HepG2 (cell line): ENCODE measurements around the gene HDAC5. TPM values are rescaled to one million over a fixed set of nuclear protein-coding genes. Genes with fewer than 3 reads are reported as not detected.

ENCODE experiments used
- ARNT2 ChIP-seq: sonication (generic); formaldehyde crosslinking; IDR thresholded peaks from 2 replicates; pipeline ENCODE4 v1.8.0; 2022; ENCODE audit warnings: mild to moderate bottlenecking, low read depth, missing genetic modification reagents, moderate library complexity
- ARNTL ChIP-seq: sonication (generic); formaldehyde crosslinking; IDR thresholded peaks from 2 replicates; pipeline ENCODE4 v1.4.0; 2020; ENCODE audit warnings: mild to moderate bottlenecking, missing genetic modification reagents
- ERF ChIP-seq: IDR thresholded peaks from 2 replicates; pipeline ENCODE4 v1.6.1; 2018; ENCODE audit warnings: missing biosample characterization, missing genetic modification reagents
- ETV6 ChIP-seq: sonication (generic); formaldehyde crosslinking; conservative IDR thresholded peaks from 2 replicates; pipeline ENCODE4 v1.4.0; 2020; ENCODE audit warnings: missing genetic modification reagents
- EZH2 ChIP-seq: conservative IDR thresholded peaks from 2 replicates; pipeline ENCODE4 v1.6.1; 2012; ENCODE audit warnings: mild to moderate bottlenecking, low read depth, low read length, moderate library complexity
- FOXJ3 ChIP-seq: sonication (generic); formaldehyde crosslinking; IDR thresholded peaks from 2 replicates; pipeline ENCODE4 v1.4.0; 2020; ENCODE audit warnings: missing genetic modification reagents, mild to moderate bottlenecking, borderline replicate concordance
- FOXK2 ChIP-seq: fragments of 450-650 bp; IDR thresholded peaks from 2 replicates; pipeline ENCODE4 v1.6.1; 2016
- GABPB1 ChIP-seq: IDR thresholded peaks from 2 replicates; pipeline ENCODE4 v1.6.1; 2016; ENCODE audit warnings: mild to moderate bottlenecking, missing genetic modification reagents, moderate library complexity, missing compliant biosample characterization
- GATAD2A ChIP-seq: IDR thresholded peaks from 2 replicates; pipeline ENCODE4 v1.6.1; 2016
- GLMP ChIP-seq: sonication (generic); formaldehyde crosslinking; IDR thresholded peaks from 2 replicates; pipeline ENCODE4 v1.9.0; 2021; ENCODE audit warnings: missing genetic modification reagents, mild to moderate bottlenecking, borderline replicate concordance
- HDAC6 ChIP-seq: fragments of 200-600 bp; sonication (generic); IDR thresholded peaks from 2 replicates; pipeline ENCODE4 v1.7.0; 2017; ENCODE audit warnings: mild to moderate bottlenecking, antibody characterized with exemption, low read length, low read depth
- HNRNPUL1 ChIP-seq: fragments of 200-400 bp; formaldehyde crosslinking; IDR thresholded peaks from 2 replicates; pipeline ENCODE4 v1.6.1; 2017; ENCODE audit warnings: low read depth, mild to moderate bottlenecking, low read length, moderate library complexity
- JUND ChIP-seq: sonication (generic); formaldehyde crosslinking; IDR thresholded peaks from 2 replicates; pipeline ENCODE4 v1.8.0; 2022; ENCODE audit warnings: mild to moderate bottlenecking, missing genetic modification reagents
- MAFK ChIP-seq, 2 experiments: IDR thresholded peaks in 1 of 2; conservative IDR thresholded peaks in 1 of 2; 2 replicates each; pipeline ENCODE4 v1.6.1; 2011; ENCODE audit warnings: improper control_type of control experiment in 2 of 2, low read length in 2 of 2
- NFIC ChIP-seq: IDR thresholded peaks from 2 replicates; pipeline ENCODE4 v1.6.1; 2012; ENCODE audit warnings: mild to moderate bottlenecking, low read length, inconsistent platforms
- SMARCC2 ChIP-seq: fragments of 450-650 bp; IDR thresholded peaks from 2 replicates; pipeline ENCODE4 v1.6.1; 2017; ENCODE audit warnings: antibody characterized with exemption, mild to moderate bottlenecking
- TRAFD1 ChIP-seq: sonication (generic); formaldehyde crosslinking; IDR thresholded peaks from 2 replicates; pipeline ENCODE4 v1.5.1; 2020; ENCODE audit warnings: missing genetic modification reagents, mild to moderate bottlenecking, borderline replicate concordance
- ZBTB21 ChIP-seq: sonication (generic); formaldehyde crosslinking; IDR thresholded peaks from 2 replicates; pipeline ENCODE4 v1.4.0; 2020; ENCODE audit warnings: missing genetic modification reagents
- ZNF292 ChIP-seq: sonication (generic); formaldehyde crosslinking; IDR thresholded peaks from 2 replicates; pipeline ENCODE4 v1.8.1; 2022; ENCODE audit warnings: mild to moderate bottlenecking, low read depth, missing genetic modification reagents, borderline replicate concordance
- ZNF569 ChIP-seq: sonication (generic); formaldehyde crosslinking; IDR thresholded peaks from 2 replicates; pipeline ENCODE4 v1.5.0; 2020; ENCODE audit warnings: mild to moderate bottlenecking, missing genetic modification reagents, moderate library complexity, borderline replicate concordance
- polyA plus RNA-seq, 8 experiments: library from polyadenylated mRNA; depleted of rRNA in 3 of 8; stranded (reverse) in 7 of 8; unstranded in 1 of 8; fragments of >200 nt; fragmentation: Illumina TruSeq in 4 of 8; extraction: Trizol in 4 of 8; gene quantifications; 2 replicates each; pipeline versions ENCODE4 v1.2.1 to v1.2.3, GENCODE V29; 2011 to 2016; ENCODE audit warnings: low read depth in 4 of 8, missing spikeins in 1 of 8, mixed read lengths in 1 of 8; ENCODE audit not compliant: insufficient read depth in 1 of 8
- total RNA-seq, 5 experiments: library from RNA; depleted of rRNA; stranded (reverse); fragments of >200 nt; fragmentation: Illumina TruSeq; extraction: Trizol; gene quantifications; 2 replicates each; pipeline ENCODE4 v1.2.3, GENCODE V29; 2016; ENCODE audit warnings: low read depth in 1 of 5
- TF ChIP-seq, protein P1 (sequence below): sonication (generic); formaldehyde crosslinking; IDR thresholded peaks from 2 replicates; pipeline ENCODE4 v1.4.0; 2020; ENCODE audit warnings: missing genetic modification reagents
- TF ChIP-seq, protein P2 (sequence below): IDR thresholded peaks from 2 replicates; pipeline ENCODE4 v1.6.1; 2012; ENCODE audit warnings: low read depth, low read length, improper control_type of control experiment

The HDAC5 gene
- total and polyA plus RNA-seq, 2 of the 13 experiments (the other 11 are each of a cell fraction or from before 2014, with no cell fraction given), result 46.4 to 85.4 TPM

- TF ChIP-seq TRAFD1 (CRISPR knock-in tag) (no peak), ZNF292 (CRISPR knock-in tag) (no peak), GABPB1 (CRISPR knock-in tag) (no peak), ETV6 (CRISPR knock-in tag) (no peak), MAFK (conservative IDR thresholded peaks at IDR 0.05 in 1 of 2, IDR thresholded peaks at IDR 0.05 in 1 of 2; ENCODE audit: low read length in 2 of 2) (no peak), ARNT2 (CRISPR knock-in tag) (no peak), EZH2 (no peak), FOXJ3 (CRISPR knock-in tag) (no peak), ERF (CRISPR knock-in tag) (no peak), NFIC (no peak), ARNTL (CRISPR knock-in tag) (no peak), HDAC6 (no peak), HNRNPUL1 (no peak), SMARCC2 (no peak), JUND (CRISPR knock-in tag) (no peak), GLMP (CRISPR knock-in tag) (no peak), GATAD2A (peak; percentile 54; the same call in 1 of the 2 replicates), ZBTB21 (CRISPR knock-in tag) (no peak), FOXK2 (0 out of 2 replicates have a peak, but pooled peaks have one; percentile 18), ZNF569 (CRISPR knock-in tag) (no peak)
- TF ChIP-seq, protein P1, sequence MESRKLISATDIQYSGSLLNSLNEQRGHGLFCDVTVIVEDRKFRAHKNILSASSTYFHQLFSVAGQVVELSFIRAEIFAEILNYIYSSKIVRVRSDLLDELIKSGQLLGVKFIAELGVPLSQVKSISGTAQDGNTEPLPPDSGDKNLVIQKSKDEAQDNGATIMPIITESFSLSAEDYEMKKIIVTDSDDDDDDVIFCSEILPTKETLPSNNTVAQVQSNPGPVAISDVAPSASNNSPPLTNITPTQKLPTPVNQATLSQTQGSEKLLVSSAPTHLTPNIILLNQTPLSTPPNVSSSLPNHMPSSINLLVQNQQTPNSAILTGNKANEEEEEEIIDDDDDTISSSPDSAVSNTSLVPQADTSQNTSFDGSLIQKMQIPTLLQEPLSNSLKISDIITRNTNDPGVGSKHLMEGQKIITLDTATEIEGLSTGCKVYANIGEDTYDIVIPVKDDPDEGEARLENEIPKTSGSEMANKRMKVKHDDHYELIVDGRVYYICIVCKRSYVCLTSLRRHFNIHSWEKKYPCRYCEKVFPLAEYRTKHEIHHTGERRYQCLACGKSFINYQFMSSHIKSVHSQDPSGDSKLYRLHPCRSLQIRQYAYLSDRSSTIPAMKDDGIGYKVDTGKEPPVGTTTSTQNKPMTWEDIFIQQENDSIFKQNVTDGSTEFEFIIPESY (CRISPR knock-in tag), result peak; percentile 93
- TF ChIP-seq, protein P2, sequence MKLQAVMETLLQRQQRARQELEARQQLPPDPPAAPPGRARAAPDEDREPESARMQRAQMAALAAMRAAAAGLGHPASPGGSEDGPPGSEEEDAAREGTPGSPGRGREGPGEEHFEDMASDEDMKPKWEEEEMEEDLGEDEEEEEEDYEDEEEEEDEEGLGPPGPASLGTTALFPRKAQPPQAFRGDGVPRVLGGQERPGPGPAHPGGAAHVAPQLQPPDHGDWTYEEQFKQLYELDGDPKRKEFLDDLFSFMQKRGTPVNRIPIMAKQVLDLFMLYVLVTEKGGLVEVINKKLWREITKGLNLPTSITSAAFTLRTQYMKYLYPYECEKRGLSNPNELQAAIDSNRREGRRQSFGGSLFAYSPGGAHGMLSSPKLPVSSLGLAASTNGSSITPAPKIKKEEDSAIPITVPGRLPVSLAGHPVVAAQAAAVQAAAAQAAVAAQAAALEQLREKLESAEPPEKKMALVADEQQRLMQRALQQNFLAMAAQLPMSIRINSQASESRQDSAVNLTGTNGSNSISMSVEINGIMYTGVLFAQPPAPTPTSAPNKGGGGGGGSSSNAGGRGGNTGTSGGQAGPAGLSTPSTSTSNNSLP, result no peak
Observed at GRCh38 chr17:44086364-44087311, 36.8 kb downstream of the HDAC5 start (continued).
